Endothelial cell of umbilical vein (primary cell): Measurements from ENCODE around the gene EXOC7.

ENCODE experiments used
- CTCF ChIP-seq, 2 donors: IDR thresholded peaks; 1 replicate in 1 of 2; 2 replicates in 1 of 2; pipeline ENCODE4 v1.5.1; 2011; ENCODE audit warnings: low read length in 2 of 2, mild to moderate bottlenecking in 2 of 2, moderate library complexity in 2 of 2, control low read depth in 1 of 2, inconsistent platforms in 1 of 2, low read depth in 1 of 2; ENCODE audit not compliant: insufficient read depth in 1 of 2; ENCODE audit errors: extremely low read depth in 1 of 2
- EZH2 ChIP-seq: IDR thresholded peaks from 2 replicates; pipeline ENCODE4 v1.6.1; 2012; ENCODE audit warnings: borderline replicate concordance, low read depth, mild to moderate bottlenecking, moderate library complexity, low read length, inconsistent platforms; ENCODE audit not compliant: severe bottlenecking
- GATA2 ChIP-seq: IDR thresholded peaks from 2 replicates; pipeline ENCODE4 v1.7.0; 2011; ENCODE audit warnings: low read depth, mild to moderate bottlenecking, moderate library complexity, mixed read lengths, low read length; ENCODE audit not compliant: insufficient read length, insufficient read depth
- MAX ChIP-seq: IDR thresholded peaks from 2 replicates; pipeline ENCODE4 v1.6.1; 2011; ENCODE audit not compliant: insufficient read depth, insufficient read length
- MYC ChIP-seq: IDR thresholded peaks from one replicate; pipeline ENCODE4 v1.6.1; 2011; ENCODE audit warnings: mild to moderate bottlenecking, low read depth, low read length
- POLR2A ChIP-seq: IDR thresholded peaks from 2 replicates; pipeline ENCODE4 v1.6.1; 2012; ENCODE audit warnings: low read depth, mild to moderate bottlenecking, control low read depth, low read length
- POLR2AphosphoS5 ChIP-seq: IDR thresholded peaks from 2 replicates; pipeline ENCODE4 v1.6.1; 2012; ENCODE audit warnings: low read depth, mild to moderate bottlenecking, control low read depth, low read length, moderate library complexity; ENCODE audit not compliant: insufficient read depth

GRCh38 chr17:76090517-76091129 is 13.0 kb downstream of the EXOC7 start:
- TF ChIP-seq POLR2A (no peak), CTCF (IDR thresholded peaks at IDR 0.05; ENCODE audit: extremely low read depth in 1 of 2, insufficient read depth in 1 of 2, low read depth in 1 of 2, low read length in 2 of 2) (no peak), EZH2 (no peak), POLR2AphosphoS5 (no peak), MAX (no peak), MYC (no peak), GATA2 (no peak)
